Stromal cell of bone marrow (primary cell): ENCODE data around the gene COG1.
A peak's percentile ranks its signal among the peaks of the same experiment; 100 is the strongest.

Experiments used
- DNase-seq: peaks from one replicate; pipeline ENCODE4 v3.0.0-alpha.2; 2012; ENCODE audit warnings: low read depth

The COG1 gene

DNA sequence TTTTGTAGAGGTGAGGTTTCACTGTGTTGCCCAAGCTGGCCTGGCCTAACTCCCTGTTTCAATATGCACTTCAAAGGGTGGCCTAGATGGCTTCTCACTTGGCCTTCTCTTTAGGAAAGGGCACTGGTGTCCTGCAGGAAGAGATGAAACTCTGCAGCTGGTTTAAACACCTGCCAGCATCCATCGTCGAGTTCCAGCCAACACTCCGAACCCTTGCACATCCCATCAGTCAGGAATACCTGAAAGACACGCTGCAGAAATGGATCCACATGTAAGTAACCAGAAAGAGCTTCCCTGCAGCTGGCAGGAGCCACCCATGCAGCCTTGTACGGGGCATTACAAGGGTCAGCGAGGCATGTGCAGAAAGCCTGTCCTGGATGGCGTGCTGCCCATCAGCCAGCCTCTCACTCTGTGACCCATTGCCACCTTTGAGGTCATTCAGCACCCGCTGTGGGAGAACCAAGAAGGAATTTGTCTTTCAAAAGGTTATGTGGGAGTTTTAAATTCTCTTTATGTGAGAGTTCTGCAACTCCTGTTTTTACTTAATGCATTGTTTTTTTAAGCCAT, 7.0 kb downstream of the COG1 start:
- no peak for DNase-seq

DNA sequence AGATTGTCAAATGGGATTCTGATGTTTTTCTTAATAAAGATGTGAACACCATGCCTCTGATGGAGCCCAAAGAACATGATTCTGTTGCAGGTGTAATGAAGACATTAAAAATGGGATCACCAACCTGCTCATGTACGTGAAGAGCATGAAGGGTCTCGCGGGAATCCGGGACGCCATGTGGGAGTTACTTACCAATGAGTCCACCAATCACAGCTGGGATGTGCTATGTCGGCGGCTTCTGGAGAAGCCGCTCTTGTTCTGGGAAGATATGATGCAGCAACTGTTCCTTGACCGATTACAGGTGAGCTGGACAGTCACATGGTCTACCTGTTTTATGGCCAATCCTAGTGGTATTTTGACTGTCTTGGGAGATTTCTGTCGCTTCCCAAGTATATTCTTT, 7.6 kb downstream of the COG1 start:
- DNase-seq: no peak

DNA sequence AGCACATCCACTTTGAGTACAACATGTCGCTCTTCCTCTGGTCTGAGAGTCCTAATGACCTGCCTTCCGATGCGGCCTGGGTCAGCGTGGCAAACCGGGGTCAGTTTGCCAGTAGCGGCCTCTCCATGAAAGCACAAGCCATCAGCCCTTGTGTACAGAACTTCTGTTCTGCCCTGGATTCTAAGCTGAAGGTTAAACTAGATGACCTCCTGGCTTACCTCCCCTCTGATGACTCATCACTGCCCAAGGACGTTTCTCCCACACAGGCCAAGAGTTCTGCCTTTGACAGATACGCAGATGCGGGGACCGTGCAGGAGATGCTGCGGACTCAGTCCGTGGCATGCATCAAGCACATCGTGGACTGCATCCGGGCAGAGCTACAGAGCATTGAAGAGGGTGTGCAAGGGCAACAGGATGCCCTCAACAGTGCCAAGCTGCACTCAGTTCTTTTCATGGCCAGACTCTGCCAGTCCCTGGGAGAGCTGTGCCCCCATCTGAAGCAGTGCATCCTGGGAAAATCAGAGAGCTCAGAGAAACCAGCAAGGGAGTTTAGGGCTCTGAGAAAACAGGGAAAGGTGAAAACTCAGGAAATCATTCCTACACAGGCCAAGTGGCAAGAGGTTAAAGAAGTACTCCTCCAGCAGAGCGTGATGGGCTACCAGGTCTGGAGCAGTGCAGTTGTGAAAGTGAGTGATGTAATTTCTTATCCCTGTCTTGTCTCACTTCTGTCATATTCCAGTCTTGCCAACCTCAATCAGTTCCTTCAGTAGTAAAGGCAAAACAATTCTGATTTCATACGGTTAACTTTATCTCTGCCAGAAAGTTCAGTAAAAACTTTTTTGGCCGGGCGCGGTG, 8.6 kb downstream of the COG1 start:
- DNase-seq: no peak

DNA sequence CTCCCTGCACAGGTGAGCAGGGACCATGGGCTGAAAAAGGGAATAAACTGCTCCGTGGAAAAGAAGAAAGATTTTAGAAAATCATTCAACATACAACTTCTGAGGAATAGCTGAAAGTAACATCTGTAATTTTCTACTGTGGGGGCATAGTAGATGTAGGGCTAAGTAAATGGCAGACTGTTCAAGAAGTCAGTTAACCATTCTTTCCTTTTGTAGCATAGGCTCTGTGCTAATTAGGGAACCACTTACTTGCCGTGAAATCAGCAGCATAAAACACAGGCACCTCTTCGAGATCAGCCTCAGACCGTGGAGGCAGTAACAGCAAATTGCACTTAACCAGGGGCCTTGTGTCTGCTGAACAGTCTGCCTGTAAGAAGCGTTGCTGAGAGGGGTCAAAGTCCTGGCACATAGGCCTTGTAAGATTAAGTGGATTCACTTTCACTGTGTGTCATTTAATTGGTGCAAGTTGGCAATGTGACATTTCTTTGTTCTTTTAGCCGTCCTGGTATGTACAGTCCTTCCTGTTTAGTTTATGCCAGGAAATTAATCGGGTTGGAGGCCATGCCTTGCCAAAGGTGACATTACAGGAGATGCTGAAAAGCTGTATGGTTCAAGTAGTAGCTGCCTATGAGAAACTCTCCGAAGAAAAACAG, 10.4 kb downstream of the COG1 start:
- DNase-seq: no peak

DNA sequence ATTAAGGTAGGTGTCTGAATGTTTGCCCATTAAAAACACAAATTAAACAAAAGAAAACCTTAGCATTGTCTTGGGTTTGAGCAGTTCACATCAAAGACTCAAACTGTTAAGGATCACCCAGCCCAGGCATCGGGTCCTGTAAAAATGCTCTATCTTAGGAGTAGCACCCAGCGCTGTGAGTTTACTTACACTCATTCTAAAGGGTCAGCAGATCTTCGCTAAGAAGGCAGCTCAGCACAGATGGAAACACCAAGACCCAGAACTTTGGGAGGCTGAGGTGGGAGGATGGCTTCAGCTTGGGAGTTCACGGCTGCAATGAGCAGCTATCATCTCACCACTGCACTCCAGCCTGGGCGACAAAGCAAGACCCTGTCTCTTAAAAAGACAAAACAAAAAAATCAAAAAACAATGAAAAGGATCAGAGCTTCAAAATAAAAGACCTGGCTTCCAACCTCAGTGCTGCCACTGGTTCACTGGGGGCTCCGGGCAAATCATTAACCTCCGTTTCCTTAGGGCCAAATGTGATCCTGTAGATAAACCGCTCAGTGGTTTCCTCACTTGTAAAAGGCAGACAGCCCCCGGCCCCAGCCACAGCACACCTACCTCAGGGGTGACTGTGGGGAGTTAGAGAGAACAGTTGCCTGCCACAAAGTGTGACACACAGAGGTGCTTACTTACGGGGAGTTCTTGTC, 11.1 kb downstream of the COG1 start:
- no peak for DNase-seq

DNA sequence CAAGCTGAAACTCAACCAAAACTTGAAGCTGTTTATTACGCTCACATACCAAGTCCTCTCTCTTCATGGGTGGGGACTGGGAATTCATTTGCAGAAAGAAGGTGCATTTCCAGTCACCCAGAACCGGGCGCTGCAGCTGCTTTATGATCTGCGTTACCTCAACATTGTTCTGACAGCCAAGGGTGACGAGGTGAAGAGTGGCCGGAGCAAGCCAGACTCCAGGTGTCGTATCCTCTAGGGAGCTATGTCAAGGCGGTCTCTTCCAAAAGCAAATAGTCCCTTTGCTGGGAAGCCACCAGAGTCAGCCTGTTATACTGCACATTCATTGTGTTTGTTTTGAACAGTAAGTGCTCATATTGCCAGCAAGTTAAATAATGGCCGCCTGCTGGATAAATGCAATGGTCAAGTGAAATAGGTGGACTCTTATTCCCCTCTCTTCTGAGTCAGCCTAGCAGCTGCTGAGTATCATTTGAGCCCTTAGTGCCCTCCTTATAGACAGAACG, 12.7 kb downstream of the COG1 start:
- no peak for DNase-seq

DNA sequence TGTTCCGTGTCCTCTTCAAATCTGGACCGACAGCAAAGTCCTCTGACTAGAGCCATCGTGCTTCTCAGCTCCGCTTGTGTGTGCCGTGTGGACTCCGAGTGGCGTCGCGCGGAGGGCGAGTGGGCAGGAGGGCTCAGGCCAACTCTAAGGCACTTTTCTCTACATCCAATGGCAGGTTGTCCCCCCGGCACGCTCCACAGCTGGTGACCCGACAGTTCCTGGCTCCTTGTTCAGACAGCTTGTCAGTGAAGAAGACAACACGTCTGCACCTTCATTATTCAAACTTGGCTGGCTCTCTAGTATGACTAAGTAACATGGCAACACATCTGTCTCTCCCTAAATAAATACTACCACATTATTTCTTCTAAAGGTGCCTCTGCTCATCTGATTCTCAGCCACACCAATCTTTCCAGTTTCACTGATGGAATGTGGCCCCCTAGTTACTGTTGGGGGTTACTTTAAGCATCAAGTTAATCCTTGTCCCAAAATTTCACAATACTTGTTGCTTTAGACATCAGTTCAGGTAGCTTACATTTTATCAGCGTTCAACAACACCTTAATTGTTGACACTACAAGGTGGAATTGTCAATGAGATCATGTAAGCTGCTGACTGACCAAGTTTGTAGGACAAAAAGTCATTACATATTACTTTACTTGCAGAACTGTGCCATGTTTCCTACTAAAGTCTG, 15.4 kb downstream of the COG1 start:
- no peak for DNase-seq

DNA sequence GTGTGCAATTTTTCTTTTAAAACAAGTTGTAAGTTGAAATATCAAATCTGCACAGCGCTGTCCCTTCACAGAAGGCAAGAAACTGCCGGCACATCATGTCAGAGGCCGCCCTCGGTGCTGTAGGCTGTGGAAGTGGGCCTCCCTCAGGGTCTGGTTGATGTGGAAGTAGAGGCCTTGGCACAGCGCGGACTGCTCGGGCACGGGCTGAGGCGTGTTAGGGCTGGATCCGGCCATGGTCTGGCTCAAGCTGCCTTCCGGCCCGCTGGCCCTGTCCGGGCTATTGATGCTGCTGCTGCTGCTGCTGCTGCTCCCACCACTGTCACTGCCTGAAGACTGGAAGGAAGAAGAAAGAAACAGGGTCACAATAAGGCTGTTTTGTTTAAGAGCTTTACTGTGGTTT, 16.6 kb downstream of the COG1 start:
- no peak for DNase-seq

DNA sequence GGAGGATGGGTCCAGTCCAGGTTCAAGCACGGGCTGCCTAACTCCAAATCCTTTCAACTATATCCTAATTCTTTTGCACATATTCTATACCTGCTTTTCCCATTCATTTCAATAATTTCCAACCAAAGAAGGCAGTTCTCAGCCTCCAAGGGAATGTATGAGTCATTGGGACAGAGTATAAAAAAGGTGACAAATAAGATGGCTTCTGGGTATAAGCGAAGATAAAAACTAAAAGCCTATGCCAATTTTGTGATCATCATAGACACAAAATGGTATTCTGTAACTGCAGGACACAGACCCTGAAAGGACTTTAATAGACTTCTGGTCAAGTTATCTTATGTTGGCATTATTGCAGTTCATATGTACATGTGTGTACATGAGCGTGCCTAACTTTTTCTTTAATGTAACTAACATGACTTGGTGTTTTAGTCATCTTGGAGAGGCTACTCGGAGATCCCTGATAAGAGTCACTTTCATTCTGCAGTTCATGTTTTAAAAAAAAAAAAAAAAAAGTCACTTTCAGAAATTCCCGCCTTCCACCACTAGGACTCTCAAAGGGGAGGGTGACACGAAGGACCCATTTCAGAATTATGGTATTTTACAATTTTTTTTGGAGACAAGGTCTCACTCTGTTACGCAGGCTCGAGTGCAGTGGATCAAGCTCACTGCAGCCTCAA, 17.3 kb downstream of the COG1 start:
- no peak for DNase-seq

DNA sequence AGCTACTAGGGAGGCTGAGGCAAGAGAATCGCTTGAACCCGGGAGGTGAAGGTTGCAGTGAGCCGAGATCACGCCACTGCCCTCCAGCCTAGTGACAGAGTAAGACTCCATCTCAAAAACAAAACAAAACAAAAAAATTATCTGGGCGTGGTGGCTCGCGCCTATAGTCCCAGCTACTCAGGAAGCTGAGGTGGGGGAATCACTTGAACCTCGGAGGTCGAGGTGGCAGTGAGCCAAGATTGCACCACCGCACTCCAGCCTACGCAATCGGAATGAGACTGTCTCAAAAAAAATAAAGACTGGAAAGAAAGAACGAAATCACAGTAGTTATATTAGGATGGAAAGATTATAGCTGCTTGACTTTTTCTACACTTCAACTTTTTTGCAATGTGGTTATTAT, 18.9 kb downstream of the COG1 start:
- DNase-seq: no peak

DNA sequence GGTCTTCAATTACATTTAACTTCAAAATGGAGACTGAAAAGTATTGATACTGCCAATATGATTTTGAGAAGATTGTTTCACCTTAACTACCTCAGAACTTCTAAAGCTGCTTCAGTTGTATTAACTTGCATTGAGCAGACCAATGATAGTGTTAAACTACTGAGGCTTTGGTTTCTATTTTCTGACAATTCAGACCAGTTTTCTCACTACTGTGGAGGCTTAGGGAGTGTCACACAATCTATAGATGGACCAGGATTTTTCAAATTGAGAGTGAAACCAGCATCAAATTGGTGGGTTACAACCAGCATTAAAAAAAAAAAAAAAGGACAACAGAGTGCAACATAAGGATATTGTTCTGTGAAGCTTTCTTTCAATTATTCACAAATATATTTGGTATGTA, 21.2 kb downstream of the COG1 start:
- DNase-seq: no peak

DNA sequence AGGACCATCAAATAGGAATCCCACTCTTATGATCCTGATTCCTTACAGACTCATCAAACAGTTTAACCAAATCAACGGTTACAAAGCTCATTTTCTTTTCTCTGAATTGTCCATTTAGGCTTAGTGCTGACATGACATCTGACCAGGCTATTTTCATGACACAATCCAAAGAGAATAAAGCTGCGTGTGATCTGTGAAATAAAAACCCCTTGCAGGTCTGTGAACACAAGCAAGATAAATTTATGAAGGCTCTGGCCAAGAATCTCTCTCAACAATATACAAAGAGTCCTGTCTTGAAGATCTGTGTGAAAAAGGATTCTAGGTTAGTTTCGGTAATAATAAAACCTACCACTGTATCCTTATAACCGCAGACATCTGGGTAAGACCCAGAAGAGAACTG, 22.0 kb downstream of the COG1 start:
- no peak for DNase-seq

DNA sequence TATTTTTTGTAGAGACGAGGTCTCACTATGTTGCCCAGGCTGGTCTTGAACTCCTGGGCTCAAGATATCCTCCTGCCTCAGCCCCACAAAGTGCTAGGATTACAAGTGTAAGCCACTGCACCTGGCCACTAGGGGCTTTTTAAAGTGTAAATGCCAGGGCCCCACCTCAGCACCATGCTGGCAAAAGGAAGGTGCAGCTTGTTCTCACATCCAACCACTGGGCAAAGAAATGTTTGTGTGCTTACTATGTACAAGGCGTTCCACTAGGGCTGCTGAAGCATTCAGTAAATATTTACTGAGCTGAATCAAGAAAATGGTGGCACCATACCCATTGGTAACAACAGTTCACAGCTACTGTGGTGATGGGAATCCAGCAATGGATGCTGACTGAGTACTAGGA, 22.6 kb downstream of the COG1 start:
- DNase-seq: no peak

DNA sequence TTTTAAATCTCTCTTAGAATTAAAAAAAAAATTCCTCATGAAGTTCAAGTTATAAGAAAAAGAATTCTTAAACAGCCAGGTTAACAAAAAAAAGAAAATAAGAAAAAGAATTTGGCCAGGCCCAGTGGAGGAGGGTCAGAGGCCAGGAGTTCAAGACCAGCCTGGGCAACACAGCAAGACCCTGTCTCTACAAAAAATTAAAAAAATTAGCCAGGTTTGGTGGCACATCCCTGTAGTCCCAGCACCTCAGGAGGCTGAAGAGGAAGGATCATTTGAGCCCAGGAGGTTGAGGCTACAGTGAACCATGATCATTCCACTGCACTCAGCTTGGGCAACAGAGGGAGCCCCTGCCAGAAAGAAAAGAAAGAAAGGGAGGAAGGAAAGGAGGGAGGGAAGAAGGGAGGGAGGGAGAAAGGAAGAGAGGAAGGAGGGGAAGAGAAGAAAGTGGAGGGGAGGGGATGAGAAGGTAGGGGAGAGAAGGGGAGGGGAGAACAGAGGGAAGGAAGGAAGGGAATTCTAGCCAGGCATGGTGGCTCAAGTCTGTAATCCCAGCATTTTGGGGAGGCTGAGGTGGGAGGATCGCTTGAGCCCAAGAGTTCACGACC, 30.9 kb downstream of the COG1 start:
- no peak for DNase-seq

DNA sequence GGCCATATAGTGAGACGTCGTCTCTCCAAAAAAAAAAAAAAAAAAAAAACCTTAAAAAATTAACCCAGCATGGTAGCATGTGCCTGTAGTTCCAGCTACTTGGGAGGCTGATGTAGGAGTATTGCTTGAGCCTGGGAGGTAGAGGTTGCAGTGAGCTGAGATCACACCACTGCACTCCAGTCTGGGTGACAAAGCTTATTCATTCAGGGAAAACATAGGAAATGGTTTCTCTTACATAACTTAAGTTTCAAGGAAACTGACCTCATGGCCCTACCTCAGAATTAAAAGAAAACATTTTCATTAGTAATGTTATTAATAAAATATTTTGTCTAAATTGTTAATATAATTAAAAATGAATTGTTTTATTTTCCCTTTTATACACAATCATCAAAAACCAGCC, 31.4 kb downstream of the COG1 start:
- DNase-seq: no peak

DNA sequence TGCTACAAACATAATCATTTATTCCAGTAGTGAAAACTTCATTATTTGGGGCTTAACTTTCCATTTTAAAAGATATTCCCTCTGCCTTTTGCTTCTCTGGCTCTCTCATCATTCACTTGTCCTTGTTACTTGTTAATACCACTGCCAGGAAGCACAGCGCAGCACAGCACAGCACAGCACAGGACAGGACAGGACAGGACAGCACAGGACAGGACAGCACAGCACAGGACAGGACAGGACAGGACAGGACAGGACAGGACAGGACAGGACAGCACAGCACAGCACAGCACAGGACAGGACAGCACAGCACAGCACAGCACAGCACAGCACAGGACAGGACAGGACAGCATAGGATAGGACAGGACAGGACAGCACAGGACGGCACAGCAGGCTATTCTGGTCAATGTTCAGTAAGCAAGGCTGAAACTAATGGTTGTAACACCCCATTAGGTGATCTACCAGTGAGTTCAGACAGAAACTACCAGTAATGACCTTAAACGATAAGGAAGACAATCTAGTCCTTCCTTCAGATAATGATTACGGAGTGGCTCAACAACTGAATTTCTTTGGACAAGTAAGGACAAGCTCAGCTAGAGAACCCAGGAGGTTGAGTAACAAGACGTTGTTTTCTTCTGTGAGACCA, 31.9 kb downstream of the COG1 start:
- DNase-seq: no peak

DNA sequence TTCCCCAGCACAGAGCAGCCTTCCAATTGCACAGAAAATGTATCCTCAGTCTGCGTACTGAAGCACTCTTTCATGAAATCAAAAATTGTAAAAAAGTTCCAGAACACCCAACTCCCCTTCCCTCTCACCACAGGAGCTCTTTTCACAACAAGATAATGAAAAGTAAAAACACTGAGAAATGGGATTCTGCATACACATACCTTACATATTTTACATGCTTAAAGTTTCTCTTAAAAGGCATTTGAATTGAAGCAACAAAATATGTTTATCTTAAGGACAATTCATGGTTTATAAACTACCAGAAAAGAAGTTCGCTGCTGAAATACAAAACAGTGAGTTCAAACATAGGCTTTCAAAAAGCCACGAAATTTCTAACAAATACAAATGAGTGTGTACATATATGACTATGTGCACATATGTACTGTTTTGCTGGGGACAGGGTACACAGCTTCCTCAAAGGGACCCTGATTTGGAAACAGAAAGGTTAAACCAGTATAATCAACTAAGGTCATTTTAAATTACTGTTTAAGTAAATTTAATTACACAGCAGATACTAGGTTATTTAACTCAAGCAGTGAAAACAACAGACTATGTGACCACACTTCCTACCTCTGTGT, 33.8 kb downstream of the COG1 start:
- DNase-seq: no peak

DNA sequence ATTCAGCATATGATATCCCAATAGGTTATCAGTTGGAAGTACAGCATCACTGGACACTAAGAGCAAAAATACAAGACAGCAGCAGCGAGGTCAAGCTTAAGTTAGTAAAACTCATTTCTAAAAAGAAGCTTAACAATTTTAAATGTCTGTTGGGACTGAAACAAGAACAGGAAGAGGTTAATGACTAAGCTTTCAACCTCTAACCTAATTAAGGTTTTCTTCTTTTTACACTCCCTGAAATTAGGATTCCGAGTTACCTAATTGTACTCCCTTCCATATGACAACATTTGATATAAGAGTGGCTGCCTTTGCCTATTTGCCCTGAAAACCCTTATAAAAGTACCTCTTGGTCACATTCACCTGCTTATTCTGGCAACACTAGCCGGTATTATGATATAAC, 34.5 kb downstream of the COG1 start:
- no peak for DNase-seq

DNA sequence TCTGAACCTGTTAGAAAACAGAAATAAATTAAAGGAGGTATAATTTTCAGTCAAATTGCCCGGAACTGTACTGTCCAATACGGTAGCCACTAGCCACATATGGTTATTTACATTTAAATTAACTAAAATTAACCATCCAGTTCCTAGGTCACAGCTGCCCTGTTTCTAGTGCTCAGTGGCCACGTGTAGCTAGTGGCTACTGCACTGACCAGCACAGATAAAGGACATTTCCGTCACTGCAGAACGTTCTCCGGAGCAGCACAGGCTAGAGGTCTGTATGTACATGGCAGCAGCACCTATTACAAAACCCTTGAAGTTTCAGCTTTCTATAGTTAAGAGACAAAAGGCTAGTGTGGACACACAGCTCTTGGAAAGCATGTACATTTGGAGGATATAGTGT, 35.1 kb downstream of the COG1 start:
- DNase-seq: no peak

DNA sequence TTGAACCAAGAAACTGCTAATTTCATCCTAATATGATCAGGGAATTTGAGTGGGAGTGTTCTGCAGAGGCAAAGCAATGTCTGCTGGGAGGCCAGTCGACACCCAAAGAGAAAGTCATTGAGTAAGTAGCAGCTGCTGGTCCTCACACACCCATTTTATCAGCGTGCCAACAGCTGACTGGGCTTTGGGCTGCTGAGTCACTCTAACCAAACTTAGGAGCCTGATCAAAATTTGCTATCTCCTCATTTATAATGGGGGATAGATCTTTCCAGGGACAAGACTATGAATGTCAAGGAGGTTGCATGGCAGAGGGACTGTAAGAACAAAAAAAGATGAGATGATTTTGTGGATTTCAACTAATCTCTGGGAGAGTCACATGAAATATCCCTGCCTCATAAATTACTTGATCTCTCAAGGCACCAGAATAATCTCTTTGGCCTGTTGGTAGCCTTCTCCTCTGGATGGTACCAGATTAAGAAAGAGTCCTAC, 35.9 kb downstream of the COG1 start:
- DNase-seq: peak; percentile 84
